Adipocyte (in vitro differentiated cells): ENCODE measurements around the gene ADAMTS15.

Experiments
- DNase-seq: peaks from one replicate; pipeline ENCODE4 v3.0.0-alpha.2; 2015; ENCODE audit warnings: low read depth
- H3K27me3 ChIP-seq: replicated peaks from 2 replicates; pipeline ENCODE4 v1.7.0; 2013; ENCODE audit warnings: mild to moderate bottlenecking, low read length, moderate library complexity; ENCODE audit not compliant: control insufficient read depth, insufficient read depth
- H3K36me3 ChIP-seq: 2 replicates; pipeline ENCODE4 v1.7.0; 2013; ENCODE audit warnings: low read length, mild to moderate bottlenecking, moderate library complexity; ENCODE audit not compliant: control insufficient read depth, insufficient read depth, severe bottlenecking
- H3K4me1 ChIP-seq: 2 replicates; pipeline ENCODE4 v1.7.0; 2013; ENCODE audit warnings: mild to moderate bottlenecking, low read length, moderate library complexity; ENCODE audit not compliant: control insufficient read depth, insufficient read depth
- H3K4me3 ChIP-seq: 2 replicates; pipeline ENCODE4 v1.7.0; 2013; ENCODE audit warnings: mild to moderate bottlenecking, low read length, moderate library complexity
- H3K9ac ChIP-seq: 2 replicates; pipeline ENCODE4 v1.7.0; 2013; ENCODE audit warnings: mild to moderate bottlenecking, low read length, moderate library complexity
- H3K9me3 ChIP-seq: 2 replicates; pipeline ENCODE4 v1.7.0; 2013; ENCODE audit warnings: mild to moderate bottlenecking, low read length, moderate library complexity; ENCODE audit not compliant: control insufficient read depth

Gene ADAMTS15

GRCh38 chr11:130520271-130520671 lies 71.8 kb downstream of the ADAMTS15 start:
- Histone ChIP-seq H3K9ac (peak overlapping the region; percentile 13), H3K27me3 (no peaks in the 10 kb centered on the region), H3K4me1 (peaks cover 52% of the 10 kb centered on the region), H3K4me3 (no peak overlapping the region), H3K36me3 (no peaks in the 10 kb centered on the region), H3K9me3 (no peaks in the 10 kb centered on the region)
- no peak for DNase-seq

- H3K27me3 ChIP-seq, result no peaks in the 10 kb centered on the region
- H3K9me3 ChIP-seq, result no peaks in the 10 kb centered on the region
- DNase-seq, result peak; percentile 94
- peak overlapping the region; percentile 75 for H3K9ac ChIP-seq
- peaks cover 46% of the 10 kb centered on the region for H3K4me1 ChIP-seq
- no peaks in the 10 kb centered on the region for H3K36me3 ChIP-seq
- H3K4me3 ChIP-seq, result no peak overlapping the region
Observed at GRCh38 chr11:130522284-130522961, 74.0 kb downstream of the ADAMTS15 start.

GRCh38 chr11:130523166-130523565 lies 74.7 kb downstream of the ADAMTS15 start:
- Histone ChIP-seq H3K36me3 (no peaks in the 10 kb centered on the region), H3K27me3 (no peaks in the 10 kb centered on the region), H3K4me1 (peaks cover 54% of the 10 kb centered on the region), H3K4me3 (peak overlapping the region; percentile 17), H3K9ac (peak overlapping the region; percentile 75), H3K9me3 (no peaks in the 10 kb centered on the region)
- no peak for DNase-seq

GRCh38 chr11:130523609-130524008 lies 75.2 kb downstream of the ADAMTS15 start:
- Histone ChIP-seq H3K4me1 (peaks cover 56% of the 10 kb centered on the region), H3K9me3 (no peaks in the 10 kb centered on the region), H3K36me3 (no peaks in the 10 kb centered on the region), H3K9ac (peak overlapping the region; percentile 75), H3K27me3 (no peaks in the 10 kb centered on the region), H3K4me3 (peak overlapping the region; percentile 17)
- peak; percentile 61 for DNase-seq

- DNase-seq, result no peak
- Histone ChIP-seq H3K9ac (no peak overlapping the region), H3K4me1 (peaks cover 54% of the 10 kb centered on the region), H3K36me3 (no peaks in the 10 kb centered on the region), H3K4me3 (no peak overlapping the region), H3K9me3 (no peaks in the 10 kb centered on the region), H3K27me3 (no peaks in the 10 kb centered on the region)
Observed at GRCh38 chr11:130524132-130524790, 75.8 kb downstream of the ADAMTS15 start.

- Histone ChIP-seq H3K4me3 (no peak overlapping the region), H3K4me1 (peaks cover 43% of the 10 kb centered on the region), H3K9me3 (no peaks in the 10 kb centered on the region), H3K36me3 (no peaks in the 10 kb centered on the region), H3K9ac (no peak overlapping the region), H3K27me3 (no peaks in the 10 kb centered on the region)
- DNase-seq, result no peak
Observed at GRCh38 chr11:130525307-130525706, 76.9 kb downstream of the ADAMTS15 start.
